HG03196 (cell line): ENCODE results near the gene CNR2.
"Not testable (repeated sequence)": the region's sequence is repeated elsewhere in the genome, so short reads cannot be mapped to it uniquely, and the experiment has no call there.

Experiments
- ATAC-seq: cut with Tn5 transposase; IDR thresholded peaks from one replicate; pipeline ENCODE4 v1.9.1; 2021; ENCODE audit not compliant: unreplicated experiment

CNR2 gene

GRCh38 chr1:23916209-23917131, 3.3 kb upstream of the CNR2 start:
- ATAC-seq, result peak; percentile 40

- ATAC-seq, result no peak
Observed at GRCh38 chr1:23915466-23915865, 2.3 kb upstream of the CNR2 start.

GRCh38 chr1:23914921-23915320, 1.8 kb upstream of the CNR2 start:
- no peak for ATAC-seq

GRCh38 chr1:23911921-23912320, 1.2 kb downstream of the CNR2 start:
- ATAC-seq, result no peak

GRCh38 chr1:23910553-23911246, 2.5 kb downstream of the CNR2 start:
- ATAC-seq, result no peak

- no peak for ATAC-seq
Observed at GRCh38 chr1:23910144-23910543, 3.0 kb downstream of the CNR2 start.

GRCh38 chr1:23909412-23909811, 3.8 kb downstream of the CNR2 start:
- no peak for ATAC-seq

GRCh38 chr1:23908453-23909341, 4.5 kb downstream of the CNR2 start:
- ATAC-seq, result no peak

- no peak for ATAC-seq
Observed at GRCh38 chr1:23906731-23907130, 6.4 kb downstream of the CNR2 start.

GRCh38 chr1:23905461-23906025, 7.6 kb downstream of the CNR2 start:
- ATAC-seq, result no peak

- peak; percentile 38 for ATAC-seq
Observed at GRCh38 chr1:23904748-23905357, 8.3 kb downstream of the CNR2 start.

- no peak for ATAC-seq
Observed at GRCh38 chr1:23903754-23904153, 9.4 kb downstream of the CNR2 start.

- ATAC-seq, result no peak
Observed at GRCh38 chr1:23902321-23903278, 10.6 kb downstream of the CNR2 start.

GRCh38 chr1:23900017-23900416, 13.1 kb downstream of the CNR2 start:
- ATAC-seq, result not testable (repeated sequence)

- ATAC-seq, result no peak
Observed at GRCh38 chr1:23899070-23899469, 14.1 kb downstream of the CNR2 start.

- ATAC-seq, result no peak
Observed at GRCh38 chr1:23897083-23897482, 16.1 kb downstream of the CNR2 start.

- ATAC-seq, result no peak
Observed at GRCh38 chr1:23896491-23896890, 16.7 kb downstream of the CNR2 start.

- ATAC-seq, result no peak
Observed at GRCh38 chr1:23895993-23896392, 17.2 kb downstream of the CNR2 start.

- no peak for ATAC-seq
Observed at GRCh38 chr1:23895082-23895481, 18.1 kb downstream of the CNR2 start.
